ENCODE data around the gene ELL2. TPM values are rescaled to one million over a fixed set of nuclear protein-coding genes. Genes with fewer than 3 reads are reported as not detected.
"Not testable (repeated sequence)": the region's sequence is repeated elsewhere in the genome, so short reads cannot be mapped to it uniquely, and the experiment has no call there.

ELL2 gene
- total RNA-seq, 1 experiment from 2014 or later: 27.5 TPM

DNA sequence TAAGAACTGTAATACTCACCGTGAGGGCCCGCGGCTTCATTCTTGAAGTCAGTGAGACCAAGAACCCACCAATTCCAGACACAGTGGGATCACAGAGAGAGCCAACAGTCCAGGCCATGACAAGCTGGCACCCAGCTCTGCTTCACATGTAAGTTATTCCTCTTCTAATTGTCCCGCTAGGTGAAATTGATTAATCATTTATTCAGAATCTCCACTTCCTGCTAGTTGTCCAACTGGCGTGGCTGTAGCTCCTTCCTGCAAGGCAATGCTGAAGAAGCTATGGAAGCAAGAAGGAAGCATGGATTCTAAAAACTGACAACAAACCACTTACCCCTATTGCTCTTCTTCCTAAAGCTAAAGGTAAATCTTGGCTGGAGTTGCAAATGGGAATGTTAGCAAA is 109.1 kb downstream of the ELL2 start:
- H3K9me3 Mint-ChIP-seq: peaks cover 0 to 3% of the 10 kb centered on the region in 2 experiments; a peak in 2 of 5 replicates
- H2BK120ac ChIP-seq (ENCODE audit: low read depth, low read length, poor library complexity, severe bottlenecking): no peak overlapping the region
- H2AK5ac ChIP-seq (ENCODE audit: insufficient read length, low read length): no peak overlapping the region
- no peak overlapping the region for H3K27ac Mint-ChIP-seq
- H3T11ph ChIP-seq (ENCODE audit: low read length): no peak overlapping the region
- H3K4me1 ChIP-seq (ENCODE audit: insufficient read depth, low read length): no peaks in the 10 kb centered on the region
- no peak overlapping the region for H3K23ac ChIP-seq (ENCODE audit: insufficient read length, low read depth, low read length)
- H3K4ac ChIP-seq (ENCODE audit: low read depth, low read length): no peak overlapping the region
- no peaks in the 10 kb centered on the region for H3K23me2 ChIP-seq (ENCODE audit: insufficient read length, low read depth, low read length, poor library complexity, severe bottlenecking)
- H3K9me3 ChIP-seq (ENCODE audit: control insufficient read depth, low read depth, low read length): no peaks in the 10 kb centered on the region
- no peak overlapping the region for H4K5ac ChIP-seq (ENCODE audit: insufficient read length, low read depth, low read length)
- no peak overlapping the region for H3K56ac ChIP-seq (ENCODE audit: insufficient read length, low read depth, low read length)
- no peak overlapping the region for H3K4me2 ChIP-seq (ENCODE audit: insufficient read depth, insufficient read length, low read length)
- H3K79me1 ChIP-seq (ENCODE audit: insufficient read depth, low read depth, low read length, poor library complexity, severe bottlenecking): no peaks in the 10 kb centered on the region
- no peak overlapping the region for H3K27ac ChIP-seq (ENCODE audit: insufficient read length, low read depth, low read length)
- TF ChIP-seq, protein P1, sequence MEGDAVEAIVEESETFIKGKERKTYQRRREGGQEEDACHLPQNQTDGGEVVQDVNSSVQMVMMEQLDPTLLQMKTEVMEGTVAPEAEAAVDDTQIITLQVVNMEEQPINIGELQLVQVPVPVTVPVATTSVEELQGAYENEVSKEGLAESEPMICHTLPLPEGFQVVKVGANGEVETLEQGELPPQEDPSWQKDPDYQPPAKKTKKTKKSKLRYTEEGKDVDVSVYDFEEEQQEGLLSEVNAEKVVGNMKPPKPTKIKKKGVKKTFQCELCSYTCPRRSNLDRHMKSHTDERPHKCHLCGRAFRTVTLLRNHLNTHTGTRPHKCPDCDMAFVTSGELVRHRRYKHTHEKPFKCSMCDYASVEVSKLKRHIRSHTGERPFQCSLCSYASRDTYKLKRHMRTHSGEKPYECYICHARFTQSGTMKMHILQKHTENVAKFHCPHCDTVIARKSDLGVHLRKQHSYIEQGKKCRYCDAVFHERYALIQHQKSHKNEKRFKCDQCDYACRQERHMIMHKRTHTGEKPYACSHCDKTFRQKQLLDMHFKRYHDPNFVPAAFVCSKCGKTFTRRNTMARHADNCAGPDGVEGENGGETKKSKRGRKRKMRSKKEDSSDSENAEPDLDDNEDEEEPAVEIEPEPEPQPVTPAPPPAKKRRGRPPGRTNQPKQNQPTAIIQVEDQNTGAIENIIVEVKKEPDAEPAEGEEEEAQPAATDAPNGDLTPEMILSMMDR (conservative IDR thresholded peaks at IDR 0.05): no peak
- no peaks in the 10 kb centered on the region for H3K79me2 ChIP-seq (ENCODE audit: insufficient read depth, low read length)
- H2BK20ac ChIP-seq (ENCODE audit: low read depth, low read length, poor library complexity, severe bottlenecking): no peak overlapping the region
- H3K9ac ChIP-seq (ENCODE audit: extremely low read depth, insufficient read length, low read length): no peak overlapping the region
- H3K27me3 ChIP-seq (ENCODE audit: insufficient read depth, low read length): no peaks in the 10 kb centered on the region
- H2BK15ac ChIP-seq (ENCODE audit: low read depth, low read length): no peak overlapping the region
- DNase-seq: no peak
- no peak overlapping the region for H2AFZ ChIP-seq (ENCODE audit: low read length)
- H4K20me1 ChIP-seq (ENCODE audit: control insufficient read depth, insufficient read depth, insufficient read length): no peaks in the 10 kb centered on the region
- no peak overlapping the region for H2BK5ac ChIP-seq (ENCODE audit: insufficient read length, low read length)
- peaks cover 8% of the 10 kb centered on the region for H3K27me3 Mint-ChIP-seq (ENCODE audit: low read depth)
- H3K36me3 Mint-ChIP-seq (ENCODE audit: insufficient read depth in 1 of 3, low read depth in 3 of 3): 0 out of 7 replicates have a peak, but pooled peaks cover 0 to 3% (median 0%) of the 10 kb centered on the region in 3 experiments
- H3K18ac ChIP-seq (ENCODE audit: insufficient read length, low read depth, low read length): no peak overlapping the region
- H4K8ac ChIP-seq (replicated peaks; ENCODE audit: insufficient read length, low read depth, low read length): no peak overlapping the region
- no peak overlapping the region for H3K14ac ChIP-seq (ENCODE audit: insufficient read depth, low read length)
- H3K4me1 Mint-ChIP-seq: no peaks in the 10 kb centered on the region
- H2BK12ac ChIP-seq (ENCODE audit: insufficient read length, low read depth, low read length): no peak overlapping the region
- H3K4me3 Mint-ChIP-seq: no peak overlapping the region
- no CpG with 5 or more reads among the region's 5 CpGs for WGBS (ENCODE audit: extremely low coverage, insufficient read length, low lambda C conversion rate)
- no peak overlapping the region for H4K91ac ChIP-seq (ENCODE audit: insufficient read length, low read depth, low read length)

DNA sequence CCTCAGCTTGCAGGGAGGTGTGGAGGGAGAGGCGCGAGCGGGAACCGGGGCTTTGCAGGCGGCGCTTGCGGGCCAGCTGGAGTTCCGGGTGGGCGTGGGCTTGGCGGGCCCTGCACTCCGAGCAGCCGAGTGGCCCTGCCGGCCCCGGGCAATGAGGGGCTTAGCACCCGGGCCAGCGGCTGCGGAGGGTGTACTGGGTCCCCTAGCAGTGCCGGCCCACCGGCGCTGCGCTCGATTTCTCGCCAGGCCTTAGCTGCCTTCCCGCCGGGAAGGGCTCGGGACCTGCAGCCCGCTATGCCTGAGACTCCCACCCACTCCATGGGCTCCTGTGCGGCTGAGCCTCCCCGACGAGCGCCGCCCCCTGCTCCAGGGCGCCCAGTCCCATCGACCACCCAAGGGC is 110.5 kb downstream of the ELL2 start:
- H3K4me1 Mint-ChIP-seq: not testable (repeated sequence)

More for the DNA sequence above, 110.5 kb downstream of the ELL2 start:
- H3K23me2 ChIP-seq (ENCODE audit: insufficient read length, low read depth, low read length, poor library complexity, severe bottlenecking); H3K4ac ChIP-seq (ENCODE audit: low read depth, low read length); H2BK120ac ChIP-seq (ENCODE audit: low read depth, low read length, poor library complexity, severe bottlenecking); H4K20me1 ChIP-seq (ENCODE audit: control insufficient read depth, insufficient read depth, insufficient read length); H3K14ac ChIP-seq (ENCODE audit: insufficient read depth, low read length); H3K79me1 ChIP-seq (ENCODE audit: insufficient read depth, low read depth, low read length, poor library complexity, severe bottlenecking); H3K27ac ChIP-seq (ENCODE audit: insufficient read length, low read depth, low read length); H3K4me2 ChIP-seq (ENCODE audit: insufficient read depth, insufficient read length, low read length); H2BK12ac ChIP-seq (ENCODE audit: insufficient read length, low read depth, low read length); H3K36me3 Mint-ChIP-seq (ENCODE audit: insufficient read depth in 1 of 3, low read depth in 3 of 3); H4K5ac ChIP-seq (ENCODE audit: insufficient read length, low read depth, low read length); H3K27me3 Mint-ChIP-seq (ENCODE audit: low read depth); H2AFZ ChIP-seq (ENCODE audit: low read length); H3K9me3 Mint-ChIP-seq; DNase-seq; H2BK20ac ChIP-seq (ENCODE audit: low read depth, low read length, poor library complexity, severe bottlenecking); H3K18ac ChIP-seq (ENCODE audit: insufficient read length, low read depth, low read length); H3K23ac ChIP-seq (ENCODE audit: insufficient read length, low read depth, low read length); H3K4me3 Mint-ChIP-seq; H2AK5ac ChIP-seq (ENCODE audit: insufficient read length, low read length); H3K56ac ChIP-seq (ENCODE audit: insufficient read length, low read depth, low read length); H4K8ac ChIP-seq (replicated peaks; ENCODE audit: insufficient read length, low read depth, low read length); H3T11ph ChIP-seq (ENCODE audit: low read length); H3K9ac ChIP-seq (ENCODE audit: extremely low read depth, insufficient read length, low read length); H3K27ac Mint-ChIP-seq; H2BK15ac ChIP-seq (ENCODE audit: low read depth, low read length); H3K4me1 ChIP-seq (ENCODE audit: insufficient read depth, low read length); H3K27me3 ChIP-seq (ENCODE audit: insufficient read depth, low read length); H3K79me2 ChIP-seq (ENCODE audit: insufficient read depth, low read length); H4K91ac ChIP-seq (ENCODE audit: insufficient read length, low read depth, low read length); H2BK5ac ChIP-seq (ENCODE audit: insufficient read length, low read length); H3K9me3 ChIP-seq (ENCODE audit: control insufficient read depth, low read depth, low read length): not testable (repeated sequence)
- WGBS (ENCODE audit: extremely low coverage, insufficient read length, low lambda C conversion rate): no CpG with 5 or more reads among the region's 34 CpGs
